H1 (cell line): Measurements from ENCODE around the gene HIC1. TPM values are rescaled to one million over a fixed set of nuclear protein-coding genes. Genes with fewer than 3 reads are reported as not detected.

ENCODE experiments used
- PHF8 ChIP-seq: fragments of 200-600 bp; sonication (generic); conservative IDR thresholded peaks from 2 replicates; pipeline ENCODE4 v1.7.1; 2012; ENCODE audit warnings: low read depth, mild to moderate bottlenecking, inconsistent platforms, low read length, moderate library complexity
- polyA plus RNA-seq, 7 experiments: library from polyadenylated mRNA; depleted of rRNA in 3 of 7; stranded (reverse) in 5 of 7; unstranded in 2 of 7; fragments of >200 nt in 5 of 7; fragments of 200-250 nt in 2 of 7; gene quantifications; 1 replicate in 5 of 7; 2 replicates in 1 of 7; 4 replicates in 1 of 7; pipeline versions ENCODE4 v1.2.1 to v1.2.3, GENCODE V29; 2011 to 2013; ENCODE audit warnings: missing spikeins in 2 of 7, mixed read lengths in 2 of 7
- total RNA-seq: library from RNA; stranded (reverse); fragmentation: NEBNext Ultra II Directional; extraction: Animal tissue kit (Norgen Biotek cat#: 25700); gene quantifications from 2 replicates; pipeline ENCODE4 v1.2.1, GENCODE V29; 2021

The HIC1 gene
- total and polyA plus RNA-seq, 2 of the 8 experiments (the other 6 are each of a cell fraction or from before 2014, with no cell fraction given), result 0.06 to 0.09 TPM

DNA sequence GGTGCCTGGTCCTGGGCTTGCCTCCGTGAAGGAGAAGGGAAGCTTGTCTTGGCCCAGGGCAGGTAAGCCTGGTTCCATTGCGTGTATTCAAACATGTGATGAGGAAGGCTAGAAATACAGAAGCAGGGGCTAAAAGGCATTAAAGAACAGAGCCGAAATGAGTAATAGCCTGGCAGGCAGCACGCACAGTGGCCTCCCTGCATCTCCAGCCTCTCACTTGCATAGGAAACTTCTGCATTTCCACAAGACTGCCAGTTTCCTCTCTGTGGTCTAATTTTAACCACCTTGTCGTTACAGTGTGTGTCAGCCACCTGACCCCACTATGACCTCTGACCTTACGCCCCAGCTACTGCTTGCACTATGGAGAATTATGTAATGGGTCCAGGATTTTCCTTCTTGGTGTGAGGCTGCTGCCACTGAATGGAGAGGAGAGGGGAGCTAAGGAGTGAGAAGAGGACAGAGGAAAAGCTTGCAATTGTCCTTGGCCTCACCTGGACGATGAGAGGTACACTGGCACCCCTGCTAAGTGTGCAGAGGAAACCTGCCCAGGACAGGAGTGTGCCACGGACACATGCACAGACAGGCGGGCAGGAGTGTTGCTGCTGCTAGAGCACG, 32.8 kb downstream of the HIC1 start (continued):
- TF ChIP-seq PHF8, result no peak
- TF ChIP-seq, all 59 proteins: peak for 0
